Renal cortical epithelial cell (primary cell): ENCODE measurements around the gene ZNF823. TPM values are rescaled to one million over a fixed set of nuclear protein-coding genes. Genes with fewer than 3 reads are reported as not detected.
A peak's percentile ranks its signal among the peaks of the same experiment; 100 is the strongest.
"Not testable (repeated sequence)": the region's sequence is repeated elsewhere in the genome, so short reads cannot be mapped to it uniquely, and the experiment has no call there.

Source experiments
- DNase-seq: peaks from one replicate; pipeline ENCODE4 v3.0.0-alpha.2; 2011; ENCODE audit warnings: low read depth
- total RNA-seq: library from RNA; depleted of rRNA; stranded (reverse); fragments of >200 nt; gene quantifications from 2 replicates; pipeline ENCODE4 v1.2.3, GENCODE V29; 2014

ZNF823 gene
- total RNA-seq, 1 donor from 2014 or later: 24.3 TPM

- no peak for DNase-seq
Measured at GRCh38 chr19:11680689-11681302, 58.0 kb downstream of the ZNF823 start.

DNA sequence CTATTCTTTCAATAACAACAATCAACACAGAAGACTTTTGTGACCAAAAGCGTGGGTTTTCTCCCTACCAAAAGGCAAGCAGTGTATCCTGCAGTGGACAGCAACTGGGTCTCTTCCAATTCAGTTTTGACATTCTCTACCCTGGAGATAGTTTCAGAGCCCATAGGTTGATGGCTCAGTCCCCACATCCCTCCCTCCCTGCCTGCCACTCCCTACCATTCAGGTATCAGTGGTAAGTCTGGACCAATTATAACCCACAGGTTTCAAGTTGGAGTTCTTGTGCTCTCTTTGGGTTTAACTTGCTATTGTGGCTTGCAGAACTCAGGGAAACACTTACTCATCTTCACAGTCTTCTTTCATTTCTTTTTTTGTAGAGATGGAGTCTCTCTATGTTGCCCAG, 60.2 kb downstream of the ZNF823 start:
- DNase-seq: no peak

- DNase-seq: not testable (repeated sequence)
Measured at GRCh38 chr19:11676661-11677600, 61.8 kb downstream of the ZNF823 start.

DNA sequence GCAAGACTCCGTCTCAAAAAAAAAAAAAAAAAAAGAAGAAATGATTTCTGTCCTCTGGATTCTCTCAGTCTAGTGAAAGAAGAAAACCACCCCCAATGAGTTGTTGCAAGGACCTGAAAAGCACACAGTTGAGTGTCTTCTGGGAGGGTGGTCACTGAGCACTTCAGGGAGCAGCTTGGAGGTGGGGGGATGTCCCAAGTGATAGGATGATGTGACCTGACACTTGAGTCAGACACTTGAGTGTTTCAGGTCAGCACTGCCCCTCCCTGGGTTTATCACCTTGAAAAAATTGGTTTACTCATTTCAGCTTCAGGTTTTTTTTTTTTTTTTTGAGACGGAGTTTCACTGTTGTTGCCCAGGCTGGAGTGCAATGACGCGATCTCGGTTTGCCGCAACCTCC, 63.2 kb downstream of the ZNF823 start:
- DNase-seq: no peak

GRCh38 chr19:11674067-11674492, 64.7 kb downstream of the ZNF823 start:
- DNase-seq: no peak

- peak; percentile 66 for DNase-seq
Measured at GRCh38 chr19:11673608-11674041, 65.1 kb downstream of the ZNF823 start.

Other genes starting within 250 kb of the ZNF823 start
- gene ZNF653, start 233.1 kb downstream of the ZNF823 start, total RNA-seq: 3.8 and 7.1 TPM in 2 replicates
- 18.4 and 23.3 TPM in 2 replicates for gene ECSIT, start 209.8 kb downstream of the ZNF823 start, total RNA-seq
- 2.7 and 10.9 TPM in 2 replicates for gene CNN1, start 200.1 kb downstream of the ZNF823 start, total RNA-seq
- gene ELOF1, start 179.7 kb downstream of the ZNF823 start, total RNA-seq: 27.6 TPM in 2 replicates
- 0.60 and 3.1 TPM in 2 replicates for gene ACP5, start 161.3 kb downstream of the ZNF823 start, total RNA-seq
- 34.0 and 38.3 TPM in 2 replicates for gene ZNF627, start 141.5 kb downstream of the ZNF823 start, total RNA-seq
- gene ZNF441, start 28.1 kb upstream of the ZNF823 start, total RNA-seq: 9.6 and 16.3 TPM in 2 replicates
- gene ZNF491, start 59.6 kb upstream of the ZNF823 start, total RNA-seq: 0.17 and 2.9 TPM in 2 replicates
- gene ZNF440, start 75.3 kb upstream of the ZNF823 start, total RNA-seq: 10.8 and 15.9 TPM in 2 replicates
- gene ZNF439, start 109.8 kb upstream of the ZNF823 start, total RNA-seq: 3.8 and 12.9 TPM in 2 replicates
- gene ZNF69, start 148.8 kb upstream of the ZNF823 start, total RNA-seq: 20.7 and 43.7 TPM in 2 replicates
- 10.1 and 23.2 TPM in 2 replicates for gene ZNF700, start 186.2 kb upstream of the ZNF823 start, total RNA-seq
- 1.7 and 5.0 TPM in 2 replicates for gene ZNF763, start 226.1 kb upstream of the ZNF823 start, total RNA-seq